Measurements from ENCODE around the gene NKAIN2.

NKAIN2 gene

GRCh38 chr6:124870611-124871459 is 1067.2 kb downstream of the NKAIN2 start:
- peak; percentile 62 for DNase-seq (ENCODE audit: low read depth)
- H3K4me3 ChIP-seq (ENCODE audit: control insufficient read depth, low read depth, low read length) = no peak overlapping the region
- TF ChIP-seq, protein P1, sequence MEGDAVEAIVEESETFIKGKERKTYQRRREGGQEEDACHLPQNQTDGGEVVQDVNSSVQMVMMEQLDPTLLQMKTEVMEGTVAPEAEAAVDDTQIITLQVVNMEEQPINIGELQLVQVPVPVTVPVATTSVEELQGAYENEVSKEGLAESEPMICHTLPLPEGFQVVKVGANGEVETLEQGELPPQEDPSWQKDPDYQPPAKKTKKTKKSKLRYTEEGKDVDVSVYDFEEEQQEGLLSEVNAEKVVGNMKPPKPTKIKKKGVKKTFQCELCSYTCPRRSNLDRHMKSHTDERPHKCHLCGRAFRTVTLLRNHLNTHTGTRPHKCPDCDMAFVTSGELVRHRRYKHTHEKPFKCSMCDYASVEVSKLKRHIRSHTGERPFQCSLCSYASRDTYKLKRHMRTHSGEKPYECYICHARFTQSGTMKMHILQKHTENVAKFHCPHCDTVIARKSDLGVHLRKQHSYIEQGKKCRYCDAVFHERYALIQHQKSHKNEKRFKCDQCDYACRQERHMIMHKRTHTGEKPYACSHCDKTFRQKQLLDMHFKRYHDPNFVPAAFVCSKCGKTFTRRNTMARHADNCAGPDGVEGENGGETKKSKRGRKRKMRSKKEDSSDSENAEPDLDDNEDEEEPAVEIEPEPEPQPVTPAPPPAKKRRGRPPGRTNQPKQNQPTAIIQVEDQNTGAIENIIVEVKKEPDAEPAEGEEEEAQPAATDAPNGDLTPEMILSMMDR (conservative IDR thresholded peaks at IDR 0.05; ENCODE audit: control insufficient read depth, insufficient read depth, low read depth, low read length) = peak; percentile 79

DNA sequence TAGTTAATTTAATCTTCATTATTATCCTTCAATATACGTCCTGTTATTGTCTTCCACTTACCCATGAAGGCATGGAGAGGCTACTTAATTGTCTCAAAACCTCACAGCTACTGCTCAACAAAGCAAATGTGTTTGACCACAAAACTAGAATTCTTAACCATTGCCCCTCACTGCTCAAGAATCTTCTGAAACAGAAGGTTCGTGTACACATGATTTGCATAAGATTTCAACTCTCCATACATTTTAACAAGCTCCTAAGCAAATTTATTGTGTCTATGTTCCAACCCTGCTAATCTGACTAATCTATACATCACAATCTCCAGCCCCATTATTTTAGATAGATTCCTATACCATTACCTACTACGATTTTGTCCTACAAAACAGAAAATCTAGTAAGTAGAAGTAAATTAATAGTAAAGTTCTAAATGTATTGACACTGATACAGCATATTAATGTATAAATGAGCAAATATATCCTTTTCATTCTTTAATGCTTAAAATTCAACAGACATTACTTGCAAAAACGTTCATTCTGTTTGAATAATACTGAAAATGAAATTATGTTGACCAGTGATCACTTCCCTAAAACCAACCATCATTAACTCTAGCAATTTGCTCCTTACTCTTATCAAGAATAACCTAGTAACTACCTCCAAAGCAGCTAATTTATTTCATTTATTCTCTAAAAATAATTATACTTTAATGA is 1068.8 kb downstream of the NKAIN2 start:
- no peak for DNase-seq (ENCODE audit: low read depth)
- TF ChIP-seq, protein P1 (conservative IDR thresholded peaks at IDR 0.05; ENCODE audit: control insufficient read depth, insufficient read depth, low read depth, low read length) = no peak
- H3K4me3 ChIP-seq (ENCODE audit: control insufficient read depth, low read depth, low read length) = no peak overlapping the region

GRCh38 chr6:124873066-124873410 is 1069.4 kb downstream of the NKAIN2 start:
- no peak overlapping the region for H3K4me3 ChIP-seq (ENCODE audit: control insufficient read depth, low read depth, low read length)
- TF ChIP-seq, protein P1 (conservative IDR thresholded peaks at IDR 0.05; ENCODE audit: control insufficient read depth, insufficient read depth, low read depth, low read length) = no peak
- DNase-seq (ENCODE audit: low read depth) = no peak

Data from fibroblast of mammary gland (primary cell).